Prostate gland (tissue), 2 donors: ENCODE data around the gene CKAP4. TPM values are rescaled to one million over a fixed set of nuclear protein-coding genes. Genes with fewer than 3 reads are reported as not detected.

Experiments
- DNase-seq: peaks from one replicate; pipeline ENCODE4 v3.0.0-alpha.2; 2019; ENCODE audit warnings: low spot score
- H3K27ac ChIP-seq, 2 donors: fragments of 200-600 bp; sonication (generic); 2 replicates each; pipeline ENCODE4 v1.5.1; 2017 to 2019
- H3K27me3 ChIP-seq: fragments of 200-600 bp; sonication (generic); replicated peaks from 2 replicates; pipeline ENCODE4 v1.5.1; 2019; ENCODE audit not compliant: insufficient read depth
- H3K36me3 ChIP-seq, 2 donors: fragments of 200-600 bp; sonication (generic); 1 replicate in 1 of 2; 2 replicates in 1 of 2; pipeline versions ENCODE4 v1.5.1 to v1.8.1; 2017 to 2019
- H3K4me1 ChIP-seq: fragments of 200-600 bp; sonication (generic); replicated peaks from 2 replicates; pipeline ENCODE4 v1.5.1; 2019
- H3K4me3 ChIP-seq, 2 donors: fragments of 200-600 bp; sonication (generic); 2 replicates each; pipeline ENCODE4 v1.5.1; 2017 to 2019
- H3K9me3 ChIP-seq: fragments of 200-600 bp; sonication (generic); 2 replicates; pipeline ENCODE4 v1.5.1; 2017
- CTCF ChIP-seq, 4 experiments: fragments of 200-600 bp in 2 of 4; fragments of 450-650 bp in 2 of 4; sonication (generic) in 2 of 4; IDR thresholded peaks; 1 replicate in 3 of 4; 2 replicates in 1 of 4; pipeline ENCODE4 v1.5.1; 2016 to 2019; ENCODE audit warnings: antibody characterized with exemption in 4 of 4, mild to moderate bottlenecking in 2 of 4, moderate library complexity in 2 of 4
- POLR2A ChIP-seq: fragments of 450-650 bp; IDR thresholded peaks from one replicate; pipeline ENCODE4 v1.6.1; 2016; ENCODE audit warnings: antibody characterized with exemption, mild to moderate bottlenecking
- POLR2AphosphoS5 ChIP-seq: sonication (generic); formaldehyde crosslinking; IDR thresholded peaks from one replicate; pipeline ENCODE4 v1.6.1; 2017; ENCODE audit warnings: antibody characterized with exemption
- WGBS: methylation state at CpG from one replicate; pipeline ENCODE4 v1.1.5; 2018; 5-methylcytosine and 5-hydroxymethylcytosine counted together
- intact Hi-C: fragments of 100-400 bp; cut with DNase I; formaldehyde crosslinking; loops from one replicate; pipeline ENCODE4 v1.14.2; 2022
- total RNA-seq, 2 donors: library from RNA; depleted of rRNA; stranded (reverse); fragments of >200 nt; gene quantifications; one replicate each; pipeline ENCODE4 v1.1.0, GENCODE V29; 2016

Gene CKAP4
- total RNA-seq, 2 donors from 2014 or later = 56.1 to 91.7 TPM

GRCh38 chr12:106256524-106256923, 8.7 kb upstream of the CKAP4 start:
- Histone ChIP-seq H3K4me1 (no peaks in the 10 kb centered on the region), H3K27me3 (no peaks in the 10 kb centered on the region), H3K9me3 (no peaks in the 10 kb centered on the region), H3K36me3 (no peaks in the 10 kb centered on the region), H3K4me3 (no peak overlapping the region), H3K27ac (no peak overlapping the region)
- TF ChIP-seq CTCF (IDR thresholded peaks at IDR 0.05) (no peak), POLR2AphosphoS5 (no peak), POLR2A (no peak)
- intact Hi-C loops = no loop called here
- DNase-seq = no peak

- Histone ChIP-seq H3K9me3 (no peaks in the 10 kb centered on the region), H3K4me1 (no peaks in the 10 kb centered on the region), H3K36me3 (no peaks in the 10 kb centered on the region), H3K27me3 (no peaks in the 10 kb centered on the region), H3K27ac (no peak overlapping the region), H3K4me3 (no peak overlapping the region)
- 71% methylated on average over 5 of the region's 5 CpGs for WGBS
- DNase-seq = no peak
- intact Hi-C loops = no loop called here
- TF ChIP-seq POLR2A (no peak), CTCF (IDR thresholded peaks at IDR 0.05) (no peak), POLR2AphosphoS5 (no peak)
Observed at GRCh38 chr12:106255952-106256351, 8.1 kb upstream of the CKAP4 start.

GRCh38 chr12:106255493-106255892, 7.7 kb upstream of the CKAP4 start:
- intact Hi-C loops = no loop called here
- H3K9me3 ChIP-seq = no peaks in the 10 kb centered on the region
- 90% methylated on average over 3 of the region's 3 CpGs for WGBS

GRCh38 chr12:106254724-106255123, 6.9 kb upstream of the CKAP4 start:
- Histone ChIP-seq H3K27ac (no peak overlapping the region), H3K4me1 (no peaks in the 10 kb centered on the region), H3K9me3 (no peaks in the 10 kb centered on the region), H3K27me3 (no peaks in the 10 kb centered on the region), H3K36me3 (no peaks in the 10 kb centered on the region), H3K4me3 (no peak overlapping the region)
- TF ChIP-seq POLR2A = no peak
- 82% methylated on average over 3 of the region's 3 CpGs for WGBS
- DNase-seq = no peak
- intact Hi-C loops = no loop called here

More at GRCh38 chr12:106255493-106255892, 7.7 kb upstream of the CKAP4 start:
- Histone ChIP-seq H3K4me3 (no peak overlapping the region), H3K27ac (no peak overlapping the region), H3K27me3 (no peaks in the 10 kb centered on the region), H3K4me1 (no peaks in the 10 kb centered on the region), H3K36me3 (no peaks in the 10 kb centered on the region)
- no peak for TF ChIP-seq POLR2A
- no peak for TF ChIP-seq CTCF (IDR thresholded peaks at IDR 0.05)
- no peak for TF ChIP-seq POLR2AphosphoS5
- DNase-seq = no peak

- intact Hi-C loops = no loop called here
- Histone ChIP-seq H3K4me1 (no peaks in the 10 kb centered on the region), H3K27ac (no peak overlapping the region), H3K27me3 (no peaks in the 10 kb centered on the region), H3K36me3 (no peaks in the 10 kb centered on the region), H3K4me3 (no peak overlapping the region), H3K9me3 (no peaks in the 10 kb centered on the region)
- no peak for DNase-seq
- 65% methylated on average over 6 of the region's 6 CpGs for WGBS
- TF ChIP-seq POLR2A (no peak), POLR2AphosphoS5 (no peak), CTCF (IDR thresholded peaks at IDR 0.05) (no peak)
Observed at GRCh38 chr12:106251631-106252455, 4.0 kb upstream of the CKAP4 start.
